ENCODE data around the gene APBA2.
A peak's percentile ranks its signal among the peaks of the same experiment; 100 is the strongest.
"Not testable (repeated sequence)": the region's sequence is repeated elsewhere in the genome, so short reads cannot be mapped to it uniquely, and the experiment has no call there.

Gene APBA2

DNA sequence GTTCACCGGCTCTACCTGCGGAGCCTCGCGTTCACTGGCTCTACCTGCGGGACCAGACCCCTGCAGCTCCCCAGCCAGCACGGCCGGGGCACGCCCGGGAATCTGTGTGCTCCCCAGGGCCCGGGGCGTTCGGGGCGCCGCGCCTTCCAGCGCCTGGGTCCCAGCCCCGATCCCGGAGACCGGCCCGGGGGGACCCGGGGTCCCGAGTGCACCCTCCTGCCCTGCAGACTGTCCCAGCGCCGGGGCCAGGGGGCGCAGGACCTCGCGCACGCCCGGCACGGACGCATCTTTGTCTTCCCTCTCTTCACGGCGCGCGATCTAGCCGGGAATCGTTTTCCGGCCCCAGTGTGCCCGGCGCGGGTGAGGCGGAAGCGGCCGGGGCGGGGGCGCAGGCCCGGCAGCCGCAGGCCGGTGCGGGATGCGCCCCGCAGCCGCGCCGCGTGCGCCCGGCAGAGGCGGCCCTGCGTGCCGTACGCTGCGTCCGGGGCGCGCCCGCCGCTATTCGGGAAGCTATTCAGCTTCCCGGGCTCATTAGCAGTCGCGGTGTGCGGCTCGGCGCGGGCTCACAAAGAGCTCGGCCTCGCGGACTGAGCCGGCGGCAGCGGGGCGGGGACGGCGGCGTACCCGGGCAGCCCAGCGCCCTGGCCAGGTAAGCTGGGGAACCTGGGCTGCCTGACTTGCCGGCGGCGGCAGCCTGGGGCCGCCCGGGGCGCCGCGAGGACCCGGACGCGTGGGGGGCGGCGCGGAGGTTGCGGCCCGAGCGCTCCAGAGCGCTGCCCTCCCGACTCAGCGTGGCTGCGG, at the start of gene APBA2:
APBA2 (plus strand) TSS at position 345 of the 801 bp plus-strand sequence. CDS start 167,911 bp downstream, outside the sequence.
- peak; percentile 39 for DNase-seq (ENCODE audit: low spot score)

DNA sequence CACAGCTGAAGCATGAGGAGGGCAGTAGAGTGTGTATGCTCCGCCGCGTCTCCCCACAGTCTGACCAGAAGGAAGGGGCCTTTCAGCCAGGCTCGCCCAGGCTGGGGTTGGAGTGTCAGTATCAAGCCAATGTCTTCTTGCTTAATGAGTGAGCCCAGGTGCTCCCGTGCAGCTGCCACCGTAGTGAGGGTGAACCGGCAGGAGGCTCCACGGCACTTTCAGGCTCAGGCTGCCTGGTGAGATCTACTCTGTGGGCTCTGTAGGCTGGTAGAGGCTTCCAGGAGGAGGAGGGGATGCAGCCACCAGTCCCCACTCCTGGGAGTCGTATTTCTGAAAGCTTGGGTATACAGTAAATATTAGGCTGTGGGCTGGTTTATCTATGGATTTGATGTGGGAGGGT, 45.5 kb upstream of the APBA2 start:
- not testable (repeated sequence) for DNase-seq (ENCODE audit: low spot score)

DNA sequence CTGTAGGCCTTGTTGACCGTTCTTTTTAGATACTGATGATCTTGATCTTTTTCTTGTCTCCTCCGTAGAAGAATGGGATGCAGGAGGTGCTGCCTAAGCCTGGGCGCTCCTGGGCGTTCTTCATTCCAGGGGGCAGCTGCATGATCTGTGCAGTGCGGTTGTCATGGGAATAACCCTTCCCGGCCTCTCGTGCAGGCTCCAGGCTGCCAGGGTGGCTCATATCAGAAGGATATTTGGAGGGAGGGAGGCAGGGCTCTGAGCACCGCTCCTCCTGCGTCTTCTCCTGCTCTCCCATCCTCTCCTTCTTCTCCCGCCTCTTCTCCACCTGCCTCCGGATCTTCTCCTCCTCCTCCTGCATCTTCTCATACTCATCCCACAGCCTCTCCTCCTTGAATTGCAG, 43.6 kb upstream of the APBA2 start:
- DNase-seq (ENCODE audit: low spot score), result not testable (repeated sequence)

DNA sequence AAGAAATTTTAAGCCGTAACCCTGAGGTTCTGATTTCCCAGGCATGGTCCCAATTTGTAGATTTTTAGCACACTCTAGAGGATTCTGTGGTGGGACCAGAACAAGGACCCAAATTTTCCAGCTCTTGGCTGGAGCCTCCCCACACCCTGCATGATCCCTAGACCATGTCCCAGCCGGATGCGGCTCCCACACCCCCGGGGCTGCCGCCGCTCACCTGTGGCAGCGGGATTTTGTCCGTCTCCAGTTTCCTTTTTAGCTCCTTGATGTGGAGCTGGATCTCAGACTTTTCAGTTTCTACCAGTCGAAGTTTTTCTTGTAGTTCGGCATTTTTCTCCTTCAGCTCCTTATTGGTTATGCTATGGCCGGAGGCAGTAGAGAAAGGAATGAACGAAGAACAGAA, 42.3 kb upstream of the APBA2 start:
- not testable (repeated sequence) for DNase-seq (ENCODE audit: low spot score)

DNA sequence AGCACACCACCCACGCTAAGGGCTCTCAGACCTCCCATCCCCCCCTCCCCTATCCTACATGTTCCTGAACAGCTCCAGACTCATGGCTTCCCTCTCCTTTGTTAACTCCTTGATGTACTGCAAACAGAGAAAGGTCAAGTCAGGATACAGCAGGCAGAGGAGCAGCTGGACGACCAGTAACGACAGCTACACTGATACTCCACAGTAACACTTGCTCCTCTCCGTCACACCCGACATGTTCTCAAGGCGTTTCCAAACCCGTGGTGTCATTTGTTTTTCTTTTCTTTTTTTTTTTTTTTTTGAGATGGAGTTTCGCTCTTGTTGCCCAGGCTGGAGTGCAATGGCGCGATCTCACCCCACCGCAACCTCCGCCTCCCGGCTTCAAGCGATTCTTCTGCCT, 41.6 kb upstream of the APBA2 start:
- not testable (repeated sequence) for DNase-seq (ENCODE audit: low spot score)

DNA sequence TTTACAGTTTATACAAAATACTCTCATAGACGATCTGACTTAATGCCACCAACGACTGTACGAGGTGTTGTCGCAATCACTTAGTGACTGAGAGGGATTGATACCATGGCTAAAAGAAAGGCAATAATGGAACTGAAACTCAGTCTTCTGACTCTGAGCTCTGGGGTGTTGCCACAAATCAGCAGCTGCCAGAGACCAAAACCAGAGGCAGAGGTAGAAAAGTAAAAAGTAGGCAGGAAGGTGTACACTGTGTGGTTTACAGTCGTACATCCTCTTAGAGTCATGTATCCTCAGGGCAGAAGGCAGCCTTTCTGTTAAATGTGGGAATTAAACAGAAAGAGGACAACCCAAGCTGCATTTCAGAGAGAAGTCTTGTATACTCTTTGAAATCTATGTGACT, 38.5 kb upstream of the APBA2 start:
- not testable (repeated sequence) for DNase-seq (ENCODE audit: low spot score)

DNA sequence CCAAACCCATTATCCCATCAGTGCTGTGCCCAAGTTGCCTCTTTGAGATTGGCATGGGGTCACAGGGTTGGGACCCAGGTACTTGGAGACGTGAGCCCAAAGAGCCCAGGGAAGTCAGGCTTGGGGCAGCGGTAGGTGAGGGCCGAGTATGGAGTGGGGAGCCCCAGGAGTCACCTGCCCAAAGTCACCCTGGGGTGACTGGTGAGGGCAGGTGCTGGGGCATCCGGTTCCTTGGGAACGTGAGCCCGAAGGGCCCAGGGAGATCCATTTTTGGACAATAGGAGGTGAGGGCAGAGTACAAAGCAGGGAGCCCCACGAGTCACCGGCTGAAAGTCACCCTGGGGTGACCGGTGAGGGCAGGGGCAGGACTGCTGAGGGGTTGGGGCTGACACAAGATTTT, 37.8 kb upstream of the APBA2 start:
- not testable (repeated sequence) for DNase-seq (ENCODE audit: low spot score)

DNA sequence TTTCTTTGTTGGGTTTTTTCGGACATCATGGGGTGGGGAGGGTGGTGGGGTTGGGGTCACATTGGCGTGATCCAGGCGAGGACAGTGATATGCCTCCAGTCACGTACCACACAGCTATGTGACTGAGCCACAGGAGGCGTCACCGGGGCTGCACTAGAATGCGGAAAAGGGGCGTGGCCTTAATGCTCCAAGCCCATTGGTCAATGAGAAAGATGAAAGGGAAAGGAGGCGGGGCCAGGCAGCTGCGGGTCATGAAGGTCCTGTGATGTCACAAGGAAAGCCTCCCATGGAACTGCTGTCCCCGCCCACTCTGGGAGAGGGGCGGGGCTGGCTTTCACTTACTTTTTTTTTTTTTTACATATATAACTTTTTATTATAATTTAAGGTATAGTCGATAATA, 37.3 kb upstream of the APBA2 start, which contains the start of gene GOLGA6L7:
GOLGA6L7 (minus strand) TSS at position 124 of the 400 bp plus-strand sequence; CDS start at position 29, 95 bp downstream.
- not testable (repeated sequence) for DNase-seq (ENCODE audit: low spot score)

DNA sequence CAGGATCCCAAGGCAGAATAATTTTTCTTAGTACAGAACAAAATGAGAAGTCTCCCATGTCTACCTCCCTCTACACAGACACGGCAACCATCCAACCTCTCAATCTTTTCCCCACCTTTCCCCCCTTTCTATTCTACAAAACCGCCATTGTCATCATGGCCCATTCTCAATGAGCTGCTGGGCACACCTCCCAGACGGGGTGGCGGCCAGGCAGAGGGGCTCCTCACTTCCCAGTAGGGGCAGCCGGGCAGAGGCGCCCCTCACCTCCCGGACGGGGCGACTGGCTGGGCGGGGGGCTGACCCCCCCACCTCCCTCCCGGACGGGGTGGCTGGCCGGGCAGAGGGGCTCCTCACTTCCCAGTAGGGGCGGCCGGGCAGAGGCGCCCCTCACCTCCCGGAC, 36.5 kb upstream of the APBA2 start:
- DNase-seq (ENCODE audit: low spot score), result not testable (repeated sequence)

DNA sequence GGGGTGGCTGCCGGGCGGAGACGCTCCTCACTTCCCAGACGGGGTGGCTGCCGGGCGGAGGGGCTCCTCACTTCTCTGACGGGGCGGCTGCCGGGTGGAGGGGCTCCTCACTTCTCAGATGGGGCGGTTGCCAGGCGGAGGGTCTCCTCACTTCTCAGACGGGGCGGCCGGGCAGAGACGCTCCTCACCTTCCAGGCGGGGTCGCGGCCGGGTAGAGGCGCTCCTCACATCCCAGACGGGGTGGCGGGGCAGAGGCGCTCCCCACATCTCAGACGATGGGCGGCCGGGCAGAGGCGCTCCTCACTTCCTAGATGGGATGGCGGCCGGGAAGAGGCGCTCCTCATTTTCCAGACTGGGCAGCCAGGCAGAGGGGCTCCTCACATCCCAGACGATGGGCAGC, 36.0 kb upstream of the APBA2 start:
- DNase-seq (ENCODE audit: low spot score), result not testable (repeated sequence)

DNA sequence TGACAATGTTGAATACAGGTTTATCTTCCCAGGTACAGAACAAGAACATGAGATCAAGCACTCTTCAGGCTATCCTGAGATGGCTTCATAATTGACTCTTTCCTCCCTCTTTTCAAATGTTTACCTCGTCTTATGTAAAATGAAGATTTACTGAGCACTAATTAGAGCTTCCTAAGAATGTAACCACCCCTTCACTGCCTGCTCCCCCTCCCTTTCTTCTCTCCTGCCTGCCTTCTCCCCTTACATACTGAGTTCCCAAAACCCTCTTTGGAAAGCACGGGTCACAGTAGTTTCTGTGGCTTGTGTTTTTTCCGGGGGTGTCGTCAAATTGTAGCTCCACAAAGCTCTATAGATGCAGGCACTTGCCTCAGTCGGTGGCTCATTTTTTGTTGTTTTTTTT, 32.1 kb upstream of the APBA2 start:
- not testable (repeated sequence) for DNase-seq (ENCODE audit: low spot score)

DNA sequence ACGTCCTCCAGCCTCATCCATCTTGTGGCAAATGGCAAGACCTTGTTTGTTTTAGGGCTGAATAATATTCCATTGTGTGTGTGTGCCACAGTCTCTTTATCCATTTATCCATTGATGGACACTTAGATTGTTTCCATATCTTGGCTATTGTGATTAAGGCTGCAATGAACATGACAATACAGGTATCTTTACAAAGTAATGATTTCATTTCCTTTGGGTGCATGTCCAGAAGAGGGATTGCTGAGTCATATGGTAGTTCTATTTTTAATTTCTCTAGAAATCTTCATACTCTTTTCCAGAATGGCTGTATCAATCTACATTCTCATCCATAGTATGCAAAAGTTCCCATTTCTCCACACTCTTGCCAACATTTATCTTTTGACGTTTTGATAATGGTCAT, 31.2 kb upstream of the APBA2 start:
- not testable (repeated sequence) for DNase-seq (ENCODE audit: low spot score)

DNA sequence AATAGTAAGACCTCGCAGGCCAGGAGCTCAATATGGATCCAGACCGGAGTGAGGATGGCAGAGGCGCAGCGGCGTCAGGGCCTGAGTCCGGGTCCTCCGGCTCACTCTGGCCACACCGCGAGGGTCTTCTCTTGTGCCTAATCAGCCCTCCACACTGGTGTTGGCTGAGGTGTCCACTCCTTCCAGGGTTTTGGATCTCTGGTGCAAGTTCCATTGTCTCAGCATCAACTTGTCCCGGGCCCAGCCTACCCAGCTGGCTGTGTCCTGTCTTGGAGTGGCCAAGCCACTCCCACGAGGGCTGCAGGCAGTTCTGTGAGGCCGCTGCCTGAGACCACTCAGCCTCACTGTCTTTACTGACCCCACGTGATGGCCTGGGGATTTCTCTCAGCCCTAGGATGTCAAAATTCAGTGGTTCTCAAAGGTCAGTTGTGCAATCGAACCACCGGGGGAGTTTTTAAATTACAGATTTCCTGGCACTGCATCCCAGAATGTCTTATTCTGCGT, 24.7 kb upstream of the APBA2 start:
- no peak for DNase-seq (ENCODE audit: low spot score)

DNA sequence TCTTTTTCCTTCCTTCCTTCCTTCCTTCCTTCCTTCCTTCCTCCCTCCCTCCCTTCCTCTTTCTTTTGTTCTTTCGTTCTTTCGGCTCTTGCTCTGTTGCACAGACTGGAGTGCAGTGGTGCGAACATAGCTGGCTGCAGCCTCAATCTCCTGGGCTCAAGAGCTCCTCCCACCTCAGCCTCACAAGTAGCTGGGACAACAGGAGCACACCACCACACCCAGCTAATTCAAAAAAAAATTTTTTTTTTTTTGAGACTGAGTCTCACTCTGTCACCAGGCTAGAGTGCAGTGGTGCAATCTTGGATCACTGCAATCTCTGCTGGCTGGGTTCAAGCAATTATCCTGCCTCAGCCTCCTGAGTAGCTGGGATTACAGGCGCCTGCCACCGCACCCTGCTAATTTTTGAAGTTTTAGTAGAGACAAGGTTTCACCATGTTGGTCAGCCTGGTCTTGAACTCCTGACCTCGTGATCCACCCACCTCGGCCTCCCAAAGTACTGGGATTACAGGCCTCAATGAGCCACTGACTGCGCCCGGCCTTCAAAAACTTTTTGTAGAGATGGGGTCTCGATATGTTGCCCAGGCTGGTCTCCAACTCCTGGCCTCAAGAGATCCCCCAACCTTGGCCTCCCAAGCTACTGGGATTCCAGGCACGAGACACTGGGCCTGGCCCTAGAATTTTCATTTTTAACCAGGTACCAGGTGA, 24.0 kb upstream of the APBA2 start:
- not testable (repeated sequence) for DNase-seq (ENCODE audit: low spot score)

DNA sequence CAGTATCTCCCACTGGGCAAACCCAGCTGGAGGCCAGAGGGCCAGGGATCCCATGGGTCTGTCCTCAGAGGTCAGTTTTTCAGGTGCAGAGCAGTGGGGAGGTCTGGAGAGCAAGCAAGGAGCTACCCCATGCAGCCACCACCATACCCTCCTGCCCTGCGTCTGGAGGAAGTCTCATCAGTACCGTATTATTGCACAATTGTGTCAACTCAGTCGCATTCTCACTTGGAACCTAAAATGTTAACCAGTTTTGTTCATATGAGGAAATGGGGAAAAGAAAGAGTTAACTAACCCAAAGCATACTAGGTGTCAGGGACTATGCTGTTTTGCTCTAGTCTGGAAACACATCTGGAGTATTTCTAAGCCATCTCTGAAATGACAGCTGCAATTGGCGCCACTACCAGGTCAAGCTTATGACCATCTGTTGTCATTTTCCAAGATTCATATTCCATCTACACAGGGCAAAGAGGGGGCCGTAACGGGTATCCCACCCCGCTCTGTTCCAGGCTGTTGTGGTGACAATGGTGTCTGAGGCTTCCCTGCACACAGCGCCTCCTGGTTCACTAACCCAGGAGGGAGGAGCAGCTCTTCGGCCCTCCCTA, 16.9 kb upstream of the APBA2 start:
- no peak for DNase-seq (ENCODE audit: low spot score)

DNA sequence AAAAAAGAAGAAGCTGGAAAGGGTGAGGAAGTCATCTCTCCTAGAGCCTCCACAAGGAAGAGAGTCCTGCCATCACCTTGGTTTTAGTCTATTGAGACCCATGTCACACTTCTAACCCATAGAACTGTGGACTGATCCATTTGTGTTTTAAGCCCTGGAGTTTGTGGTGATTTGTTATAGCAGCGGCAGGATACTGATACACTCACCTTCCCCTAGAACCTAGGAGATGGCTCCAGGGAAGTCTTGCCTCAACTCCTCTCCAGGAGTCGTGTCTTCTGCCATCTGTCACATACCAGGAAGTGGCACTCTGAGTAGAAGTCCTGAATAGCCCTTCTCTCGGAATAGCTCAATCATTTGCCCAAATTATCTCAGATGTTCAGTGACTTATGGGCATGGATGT, 14.6 kb upstream of the APBA2 start:
- DNase-seq (ENCODE audit: low spot score), result no peak

DNA sequence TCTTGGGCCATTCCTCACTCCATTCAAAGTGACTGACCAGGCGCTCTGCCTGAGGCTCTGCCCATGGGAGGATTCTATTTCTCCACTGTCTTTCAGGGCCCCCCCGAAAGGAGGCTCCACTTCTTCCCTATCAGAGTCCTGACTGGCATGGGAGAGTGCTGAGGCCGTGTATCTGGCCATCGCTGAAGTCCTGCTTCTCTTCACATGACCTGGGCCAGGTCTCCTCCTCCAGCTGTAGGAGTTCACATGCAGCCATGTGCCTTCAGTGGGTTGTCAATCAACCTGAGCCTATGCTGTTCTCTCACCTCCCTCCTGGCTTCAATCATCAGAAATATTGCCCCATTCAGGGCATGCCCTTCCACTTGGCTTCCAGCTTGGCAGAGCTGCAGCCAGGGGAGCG, 12.8 kb upstream of the APBA2 start:
- DNase-seq (ENCODE audit: low spot score), result no peak

DNA sequence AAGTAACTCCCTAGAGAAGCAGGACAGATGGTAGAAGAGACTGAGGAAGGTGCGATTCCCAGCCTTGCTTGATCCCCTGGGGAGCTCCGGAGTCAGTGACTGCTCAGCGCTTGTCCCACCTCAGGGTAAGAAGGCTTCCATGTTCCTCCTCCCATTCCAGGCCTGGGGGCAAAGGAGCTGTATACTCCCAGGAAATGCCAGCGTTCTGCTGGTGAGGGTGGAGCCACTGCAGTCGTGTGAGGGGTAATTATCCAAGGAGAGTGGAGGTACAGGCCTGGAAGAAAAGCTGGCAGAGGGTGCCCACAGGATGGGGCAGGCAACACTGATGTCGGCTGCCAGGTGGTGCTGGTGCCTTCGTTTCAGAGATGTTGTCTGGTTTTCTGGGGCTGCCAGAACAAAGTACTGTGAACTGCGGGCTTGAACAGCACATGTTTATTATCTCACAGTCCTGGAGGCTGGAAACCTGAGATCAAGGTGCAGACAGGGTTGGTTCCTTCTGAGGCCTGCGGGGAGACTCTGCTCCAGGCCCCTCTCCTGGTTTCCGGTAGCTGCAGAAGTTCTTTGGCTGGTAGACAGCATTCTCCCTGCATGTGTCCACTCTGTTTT, 12.1 kb upstream of the APBA2 start:
- DNase-seq (ENCODE audit: low spot score), result no peak

DNA sequence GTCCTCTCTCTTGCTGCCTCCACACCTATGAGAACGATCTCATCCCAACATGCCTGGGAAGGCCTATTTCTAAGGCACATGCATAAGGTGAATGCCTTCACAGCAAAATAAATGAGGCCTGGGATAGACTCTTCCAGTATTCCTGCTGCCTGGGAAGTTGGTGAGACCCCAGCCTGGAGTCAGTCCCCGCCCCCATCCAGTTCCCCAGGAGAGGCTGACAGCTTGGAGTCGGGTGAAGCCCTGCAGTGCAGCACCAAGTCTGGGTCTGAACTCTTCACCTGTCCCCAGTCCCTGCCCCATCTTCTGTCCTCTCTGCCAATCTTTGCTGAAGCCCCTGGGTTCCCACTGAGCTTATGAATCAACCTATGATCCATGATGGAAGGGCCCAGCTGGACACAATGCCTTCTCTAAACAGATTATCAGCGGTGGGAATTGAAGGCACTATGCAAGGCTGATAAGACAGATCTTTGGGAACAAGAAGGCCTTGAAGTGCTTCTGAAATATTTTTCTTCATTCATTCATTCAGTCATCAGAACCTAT, 10.2 kb upstream of the APBA2 start:
- DNase-seq (ENCODE audit: low spot score), result no peak

DNA sequence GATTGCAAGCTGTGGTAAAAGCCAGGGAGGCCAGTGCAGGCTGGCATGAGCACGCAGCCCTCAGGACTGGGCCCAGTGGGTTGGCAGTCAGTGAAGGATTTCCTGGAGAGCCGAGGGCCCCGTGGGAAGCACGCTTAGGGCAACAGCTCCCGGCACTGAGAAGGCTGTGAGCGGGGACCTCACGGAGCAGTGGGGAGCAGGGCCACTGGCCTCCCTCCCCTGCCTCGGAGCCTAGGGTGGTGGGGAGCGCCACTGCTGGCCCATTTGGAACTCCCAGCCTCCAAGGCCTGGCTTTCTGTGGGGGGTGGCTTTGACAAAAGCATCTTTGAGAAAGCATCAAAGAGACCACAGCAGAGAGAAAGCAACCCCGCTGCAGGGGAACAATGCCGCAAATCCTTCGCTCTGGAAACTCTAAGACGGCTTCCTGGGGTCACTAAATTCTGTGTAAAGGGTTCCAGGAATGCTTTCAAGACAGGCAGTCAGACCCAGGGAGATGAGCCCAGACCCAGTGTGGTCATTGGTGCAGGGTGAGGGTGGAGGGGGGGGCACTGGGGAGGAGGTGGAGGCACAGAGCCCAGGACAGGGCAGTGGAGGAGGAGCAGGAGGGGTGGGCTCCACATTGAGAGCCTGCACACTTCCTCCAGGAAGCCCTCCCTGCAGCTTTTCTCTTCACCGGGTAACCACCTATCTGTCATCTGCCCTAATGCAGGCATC, 9.5 kb upstream of the APBA2 start:
- no peak for DNase-seq (ENCODE audit: low spot score)

DNA sequence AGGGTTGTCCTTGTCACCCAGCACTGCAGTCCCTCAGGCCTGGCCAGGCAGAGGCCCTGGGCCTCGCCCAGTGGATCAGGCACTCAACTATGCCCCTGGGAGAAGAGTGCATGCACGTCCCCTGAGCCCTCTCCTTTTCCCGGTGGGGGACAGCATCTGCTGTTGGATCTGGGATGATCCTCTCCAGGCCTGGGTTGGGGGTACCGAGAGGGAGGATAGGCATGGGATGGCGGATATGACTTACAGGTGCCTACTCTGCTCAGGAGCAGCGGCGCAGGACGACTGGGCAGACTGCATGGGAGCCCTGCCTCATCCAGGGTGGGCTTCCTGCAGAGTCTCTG, 9.0 kb upstream of the APBA2 start:
- no peak for DNase-seq (ENCODE audit: low spot score)

Measured in GM03348 (cell line).